ENCODE data around the gene CEP170B.
"Not testable (repeated sequence)": the region's sequence is repeated elsewhere in the genome, so short reads cannot be mapped to it uniquely, and the experiment has no call there.

The CEP170B gene

GRCh38 chr14:104885973-104886689 is 21.1 kb downstream of the CEP170B start:
- Mint-ChIP-seq H3K36me3 (ENCODE audit: low read depth) (no peaks in the 10 kb centered on the region), H3K4me3 (no peak overlapping the region), H3K27me3 (no peaks in the 10 kb centered on the region), H3K27ac (no peak overlapping the region), H3K4me1 (ENCODE audit: low read depth) (no peaks in the 10 kb centered on the region), H3K9me3 (no peaks in the 10 kb centered on the region)

GRCh38 chr14:104886690-104887622 is 21.9 kb downstream of the CEP170B start:
- Mint-ChIP-seq H3K4me1 (ENCODE audit: low read depth) (no peaks in the 10 kb centered on the region), H3K27ac (no peak overlapping the region), H3K9me3 (no peaks in the 10 kb centered on the region), H3K4me3 (no peak overlapping the region), H3K27me3 (no peaks in the 10 kb centered on the region), H3K36me3 (ENCODE audit: low read depth) (no peaks in the 10 kb centered on the region)

GRCh38 chr14:104887623-104888488 is 22.8 kb downstream of the CEP170B start:
- Mint-ChIP-seq H3K27ac (no peak overlapping the region), H3K27me3 (no peaks in the 10 kb centered on the region), H3K9me3 (no peaks in the 10 kb centered on the region), H3K4me3 (no peak overlapping the region), H3K36me3 (ENCODE audit: low read depth) (no peaks in the 10 kb centered on the region), H3K4me1 (ENCODE audit: low read depth) (no peaks in the 10 kb centered on the region)

GRCh38 chr14:104888489-104889374 is 23.7 kb downstream of the CEP170B start:
- Mint-ChIP-seq H3K27me3 (no peaks in the 10 kb centered on the region), H3K36me3 (ENCODE audit: low read depth) (no peaks in the 10 kb centered on the region), H3K4me1 (ENCODE audit: low read depth) (no peaks in the 10 kb centered on the region), H3K4me3 (no peak overlapping the region), H3K9me3 (no peaks in the 10 kb centered on the region), H3K27ac (no peak overlapping the region)

- Mint-ChIP-seq H3K4me1 (ENCODE audit: low read depth) (no peaks in the 10 kb centered on the region), H3K4me3 (no peak overlapping the region), H3K9me3 (no peaks in the 10 kb centered on the region), H3K36me3 (ENCODE audit: low read depth) (no peaks in the 10 kb centered on the region), H3K27me3 (no peaks in the 10 kb centered on the region), H3K27ac (no peak overlapping the region)
Measured at GRCh38 chr14:104889375-104889757, 24.3 kb downstream of the CEP170B start.

GRCh38 chr14:104890292-104890691 is 25.2 kb downstream of the CEP170B start:
- not testable (repeated sequence) for H3K36me3 Mint-ChIP-seq (ENCODE audit: low read depth); H3K4me1 Mint-ChIP-seq (ENCODE audit: low read depth); H3K27me3 Mint-ChIP-seq; H3K4me3 Mint-ChIP-seq; H3K27ac Mint-ChIP-seq; H3K9me3 Mint-ChIP-seq

GRCh38 chr14:104891121-104891551 is 26.1 kb downstream of the CEP170B start:
- Mint-ChIP-seq H3K4me3 (no peak overlapping the region), H3K9me3 (no peaks in the 10 kb centered on the region), H3K27me3 (no peaks in the 10 kb centered on the region), H3K27ac (no peak overlapping the region), H3K4me1 (ENCODE audit: low read depth) (no peaks in the 10 kb centered on the region), H3K36me3 (ENCODE audit: low read depth) (no peaks in the 10 kb centered on the region)

GRCh38 chr14:104891664-104892530 is 26.8 kb downstream of the CEP170B start:
- H3K27me3 Mint-ChIP-seq: peaks cover 3% of the 10 kb centered on the region
- H3K9me3 Mint-ChIP-seq: no peaks in the 10 kb centered on the region
- peaks cover 3% of the 10 kb centered on the region for H3K4me1 Mint-ChIP-seq (ENCODE audit: low read depth)
- no peak overlapping the region for H3K4me3 Mint-ChIP-seq
- no peak overlapping the region for H3K27ac Mint-ChIP-seq
- no peaks in the 10 kb centered on the region for H3K36me3 Mint-ChIP-seq (ENCODE audit: low read depth)

- no peaks in the 10 kb centered on the region for H3K36me3 Mint-ChIP-seq (ENCODE audit: low read depth)
- H3K4me3 Mint-ChIP-seq: no peak overlapping the region
Measured at GRCh38 chr14:104892531-104893434, 27.7 kb downstream of the CEP170B start.

GRCh38 chr14:104893435-104894207 is 28.6 kb downstream of the CEP170B start:
- Mint-ChIP-seq H3K27me3 (peaks cover 3% of the 10 kb centered on the region), H3K36me3 (ENCODE audit: low read depth) (no peaks in the 10 kb centered on the region), H3K4me1 (ENCODE audit: low read depth) (peaks cover 3% of the 10 kb centered on the region), H3K9me3 (no peaks in the 10 kb centered on the region), H3K4me3 (no peak overlapping the region), H3K27ac (no peak overlapping the region)

More at GRCh38 chr14:104892531-104893434, 27.7 kb downstream of the CEP170B start:
- H3K4me1 Mint-ChIP-seq (ENCODE audit: low read depth): peaks cover 3% of the 10 kb centered on the region
- no peaks in the 10 kb centered on the region for H3K9me3 Mint-ChIP-seq
- H3K27ac Mint-ChIP-seq: no peak overlapping the region
- H3K27me3 Mint-ChIP-seq: peaks cover 3% of the 10 kb centered on the region

- Mint-ChIP-seq H3K27me3 (peaks cover 3% of the 10 kb centered on the region), H3K27ac (no peak overlapping the region), H3K4me1 (ENCODE audit: low read depth) (peaks cover 3% of the 10 kb centered on the region), H3K9me3 (no peaks in the 10 kb centered on the region), H3K36me3 (ENCODE audit: low read depth) (no peaks in the 10 kb centered on the region), H3K4me3 (no peak overlapping the region)
Measured at GRCh38 chr14:104894331-104895206, 29.5 kb downstream of the CEP170B start.
